Testis (tissue), 3 donors: ENCODE results near the gene MED12L. TPM values are rescaled to one million over a fixed set of nuclear protein-coding genes. Genes with fewer than 3 reads are reported as not detected.

Source experiments
- DNase-seq: peaks from one replicate; pipeline ENCODE4 v3.0.0-alpha.2; 2019
- H3K27ac ChIP-seq, 2 donors: fragments of 200-600 bp; sonication (generic); one replicate each; pipeline ENCODE4 v1.5.1; 2019
- H3K27me3 ChIP-seq: fragments of 200-600 bp; sonication (generic); one replicate; pipeline ENCODE4 v1.5.1; 2019
- H3K36me3 ChIP-seq: fragments of 200-600 bp; sonication (generic); one replicate; pipeline ENCODE4 v1.5.1; 2017; ENCODE audit warnings: low read depth; ENCODE audit errors: missing control alignments
- H3K4me1 ChIP-seq: fragments of 200-600 bp; sonication (generic); one replicate; pipeline ENCODE4 v1.5.1; 2019
- H3K4me3 ChIP-seq, 2 donors: fragments of 200-600 bp; sonication (generic); one replicate each; pipeline ENCODE4 v1.5.1; 2017 to 2019
- H3K9me3 ChIP-seq: fragments of 200-600 bp; sonication (generic); one replicate; pipeline ENCODE4 v1.5.1; 2017
- CTCF ChIP-seq, 3 experiments: fragments of 450-650 bp in 2 of 3; fragments of 200-600 bp in 1 of 3; sonication (generic) in 1 of 3; IDR thresholded peaks; one replicate each; pipeline ENCODE4 v1.5.1; 2016 to 2019; ENCODE audit warnings: antibody characterized with exemption in 3 of 3, mild to moderate bottlenecking in 2 of 3, moderate library complexity in 1 of 3
- POLR2A ChIP-seq: fragments of 450-650 bp; IDR thresholded peaks from one replicate; pipeline ENCODE4 v1.6.1; 2017; ENCODE audit warnings: antibody characterized with exemption, mild to moderate bottlenecking, moderate library complexity
- WGBS, 2 donors: methylation state at CpG; one replicate each; pipeline ENCODE4 v1.1.5; 2018; 5-methylcytosine and 5-hydroxymethylcytosine counted together
- intact Hi-C: fragments of 100-400 bp; cut with DNase I; formaldehyde crosslinking; loops from one replicate; pipeline ENCODE4 v1.15.1; 2023; ENCODE audit warnings: low total_unique reads
- polyA plus RNA-seq: library from polyadenylated mRNA; stranded (reverse); fragments of 350-450 nt; fragmentation: Illumina TruSeq; extraction: RNeasy Lipid Tissue Mini Kit (QIAGEN cat#74804); gene quantifications from one replicate; pipeline ENCODE4 v1.2.3, GENCODE V29; 2014; ENCODE audit warnings: low read depth, low replicate concordance; ENCODE audit not compliant: insufficient read depth
- total RNA-seq, 2 donors: library from RNA; depleted of rRNA; stranded (reverse); fragments of >200 nt; gene quantifications; one replicate each; pipeline ENCODE4 v1.2.3, GENCODE V29; 2016

MED12L gene
- total and polyA plus RNA-seq, 3 donors from 2014 or later: 10.3 to 18.5 (median 10.4) TPM

DNA sequence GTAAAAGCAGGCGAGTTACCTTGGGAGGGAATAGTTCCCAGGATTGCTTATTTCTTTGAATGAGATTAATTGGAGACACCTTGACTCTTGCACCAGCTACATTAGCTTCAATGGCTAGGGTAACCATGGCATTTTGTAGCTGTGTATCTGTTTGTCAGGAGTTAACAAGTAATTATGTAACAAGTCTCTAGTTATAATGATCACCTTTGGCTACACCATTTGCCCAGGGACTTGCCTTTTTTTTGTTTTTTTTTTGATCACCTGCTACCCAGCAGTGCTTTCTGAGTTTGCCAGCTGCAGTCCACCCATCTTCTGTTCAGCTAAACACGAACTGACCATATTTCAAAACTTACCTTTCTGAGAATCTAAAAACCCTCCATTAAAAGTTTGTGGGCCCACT is 2.2 kb downstream of the MED12L start:
- Histone ChIP-seq H3K27ac (no peak overlapping the region), H3K27me3 (no peaks in the 10 kb centered on the region), H3K36me3 (no peaks in the 10 kb centered on the region), H3K4me3 (peak overlapping the region in 1 of 2 donors; percentile 83), H3K4me1 (peaks cover 4% of the 10 kb centered on the region), H3K9me3 (no peaks in the 10 kb centered on the region)
- 51 to 72% methylated on average over 2 of the region's 2 CpGs for WGBS, 2 donors
- DNase-seq: no peak
- no peak for TF ChIP-seq CTCF (IDR thresholded peaks at IDR 0.05)
- no peak for TF ChIP-seq POLR2A
- intact Hi-C loops: no loop called here

GRCh38 chr3:151091685-151092345 is 6.4 kb downstream of the MED12L start:
- DNase-seq: no peak
- H3K4me3 ChIP-seq: no peak overlapping the region
- H3K27me3 ChIP-seq: no peaks in the 10 kb centered on the region
- H3K9me3 ChIP-seq: no peaks in the 10 kb centered on the region
- no peak for TF ChIP-seq CTCF (IDR thresholded peaks at IDR 0.05)
- TF ChIP-seq POLR2A: no peak
- H3K36me3 ChIP-seq: no peaks in the 10 kb centered on the region
- 78 to 84% methylated on average over 3 of the region's 3 CpGs for WGBS, 2 donors
- H3K27ac ChIP-seq: no peak overlapping the region
- intact Hi-C loops: no loop called here
- peaks cover 4% of the 10 kb centered on the region for H3K4me1 ChIP-seq

DNA sequence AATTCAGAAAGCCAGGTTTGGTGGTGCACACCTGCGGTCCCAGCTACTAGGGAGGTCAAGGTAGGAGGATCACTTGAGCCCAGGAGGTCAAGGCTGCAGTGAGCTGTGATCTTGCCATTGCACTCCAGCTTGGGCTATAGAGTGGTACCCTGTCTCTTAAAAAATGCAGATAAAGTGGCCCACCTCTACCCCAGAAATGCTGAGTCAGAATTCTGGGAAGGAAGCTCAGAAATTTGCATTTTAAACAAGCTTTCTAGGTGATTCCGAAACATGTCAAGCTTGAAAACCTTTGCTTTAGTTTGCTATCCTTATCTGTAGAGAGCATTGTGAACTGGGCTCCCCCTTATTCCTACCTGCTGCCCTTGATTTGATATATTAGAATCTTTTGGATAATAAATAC is 7.7 kb downstream of the MED12L start:
- 92 to 96% methylated on average over 2 of the region's 2 CpGs for WGBS, 2 donors
- no peaks in the 10 kb centered on the region for H3K4me1 ChIP-seq
- no peaks in the 10 kb centered on the region for H3K27me3 ChIP-seq
- H3K36me3 ChIP-seq: no peaks in the 10 kb centered on the region
- TF ChIP-seq POLR2A (no peak), CTCF (IDR thresholded peaks at IDR 0.05) (no peak)
- no peak overlapping the region for H3K4me3 ChIP-seq
- DNase-seq: no peak
- no peaks in the 10 kb centered on the region for H3K9me3 ChIP-seq
- H3K27ac ChIP-seq: no peak overlapping the region
- intact Hi-C loops: no loop called here

DNA sequence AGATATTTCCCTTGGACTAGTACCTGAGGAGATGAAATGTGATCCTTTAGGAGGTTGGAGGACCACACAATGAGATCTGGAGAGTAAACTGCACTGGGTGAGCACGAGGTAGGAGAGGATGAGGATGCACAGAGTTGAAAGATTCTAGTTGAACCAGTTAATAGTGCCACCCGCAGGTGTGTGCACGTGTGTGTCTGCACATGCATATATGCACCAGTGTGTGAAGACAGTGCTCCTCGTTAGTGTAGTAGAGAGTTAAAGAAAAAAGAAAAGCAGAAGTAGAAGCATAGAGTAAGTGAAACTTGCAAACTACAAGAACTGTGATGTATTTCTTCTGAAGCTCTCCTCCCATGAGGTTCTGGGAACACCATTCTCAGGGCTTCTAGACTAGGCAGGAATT is 8.4 kb downstream of the MED12L start:
- Histone ChIP-seq H3K4me3 (no peak overlapping the region), H3K9me3 (no peaks in the 10 kb centered on the region), H3K4me1 (no peaks in the 10 kb centered on the region), H3K27me3 (no peaks in the 10 kb centered on the region), H3K36me3 (no peaks in the 10 kb centered on the region), H3K27ac (no peak overlapping the region)
- no peak for TF ChIP-seq POLR2A
- TF ChIP-seq CTCF (IDR thresholded peaks at IDR 0.05): no peak
- no peak for DNase-seq
- intact Hi-C loops: no loop called here
- 74 to 85% methylated on average over 4 of the region's 4 CpGs for WGBS, 2 donors

GRCh38 chr3:151096716-151097115 is 11.3 kb downstream of the MED12L start:
- TF ChIP-seq CTCF (IDR thresholded peaks at IDR 0.05): no peak
- no peak for TF ChIP-seq POLR2A
- 67 to 80% methylated on average over 2 of the region's 2 CpGs for WGBS, 2 donors
- Histone ChIP-seq H3K27ac (no peak overlapping the region), H3K4me3 (no peak overlapping the region), H3K9me3 (no peaks in the 10 kb centered on the region), H3K27me3 (no peaks in the 10 kb centered on the region), H3K4me1 (no peaks in the 10 kb centered on the region), H3K36me3 (no peaks in the 10 kb centered on the region)
- intact Hi-C loops: no loop called here
- no peak for DNase-seq
